ENCODE data around the gene SCG2. TPM values are rescaled to one million over a fixed set of nuclear protein-coding genes. Genes with fewer than 3 reads are reported as not detected.

Gene SCG2
- total and polyA plus RNA-seq, 2 experiments from 2014 or later, result 14.2 to 23.0 TPM

GRCh38 chr2:223611061-223611460, 8.9 kb upstream of the SCG2 start:
- H3K4me2 ChIP-seq, result no peak overlapping the region
- H3K9me2 ChIP-seq (replicated peaks; ENCODE audit: insufficient read depth), result no peaks in the 10 kb centered on the region
- H3K27ac ChIP-seq, result no peak overlapping the region
- no peak overlapping the region for H3K4me3 ChIP-seq
- H4K20me1 ChIP-seq (ENCODE audit: insufficient read depth, poor library complexity, severe bottlenecking), result no peaks in the 10 kb centered on the region
- no peaks in the 10 kb centered on the region for H3K79me2 ChIP-seq
- no peak overlapping the region for H2AFZ ChIP-seq
- no peaks in the 10 kb centered on the region for H3K4me1 ChIP-seq (ENCODE audit: insufficient read depth)
- H3K27me3 ChIP-seq, result no peaks in the 10 kb centered on the region
- DNase-seq (ENCODE audit: low spot score), result no peak
- no peaks in the 10 kb centered on the region for H3K9me3 ChIP-seq (ENCODE audit: low read depth)
- 95% methylated on average over 2 of the region's 2 CpGs for WGBS (ENCODE audit: low lambda C conversion rate, missing lambda C conversion rate)
- TF ChIP-seq EZH2phosphoT487 (IDR thresholded peaks at IDR 0.05; ENCODE audit: low read depth, severe bottlenecking, unreplicated experiment) (no peak), EZH2 (IDR thresholded peaks at IDR 0.05; ENCODE audit: borderline replicate concordance) (no peak), CTCF (IDR thresholded peaks at IDR 0.05; ENCODE audit: poor library complexity) (no peak)
- no peaks in the 10 kb centered on the region for H3K36me3 ChIP-seq (replicated peaks; ENCODE audit: insufficient read depth, low read depth)

- WGBS (ENCODE audit: low lambda C conversion rate, missing lambda C conversion rate), result 83% methylated on average over 5 of the region's 5 CpGs
- no peaks in the 10 kb centered on the region for H3K9me2 ChIP-seq (replicated peaks; ENCODE audit: insufficient read depth)
- H3K27ac ChIP-seq, result no peak overlapping the region
- H3K4me2 ChIP-seq, result no peak overlapping the region
- no peak for DNase-seq (ENCODE audit: low spot score)
- H3K9me3 ChIP-seq (ENCODE audit: low read depth), result no peaks in the 10 kb centered on the region
- H3K36me3 ChIP-seq (replicated peaks; ENCODE audit: insufficient read depth, low read depth), result no peaks in the 10 kb centered on the region
- TF ChIP-seq CTCF (IDR thresholded peaks at IDR 0.05; ENCODE audit: poor library complexity) (no peak), EZH2 (IDR thresholded peaks at IDR 0.05; ENCODE audit: borderline replicate concordance) (no peak), EZH2phosphoT487 (IDR thresholded peaks at IDR 0.05; ENCODE audit: low read depth, severe bottlenecking, unreplicated experiment) (no peak)
- no peaks in the 10 kb centered on the region for H4K20me1 ChIP-seq (ENCODE audit: insufficient read depth, poor library complexity, severe bottlenecking)
- no peaks in the 10 kb centered on the region for H3K27me3 ChIP-seq
- H3K4me1 ChIP-seq (ENCODE audit: insufficient read depth), result no peaks in the 10 kb centered on the region
- no peak overlapping the region for H2AFZ ChIP-seq
- no peak overlapping the region for H3K4me3 ChIP-seq
- no peaks in the 10 kb centered on the region for H3K79me2 ChIP-seq
Observed at GRCh38 chr2:223607476-223607875, 5.3 kb upstream of the SCG2 start.

- H3K27me3 ChIP-seq, result no peaks in the 10 kb centered on the region
- 42% methylated on average over 1 of the region's 1 CpG for WGBS (ENCODE audit: low lambda C conversion rate, missing lambda C conversion rate)
- no peaks in the 10 kb centered on the region for H3K79me2 ChIP-seq
- H3K4me1 ChIP-seq (ENCODE audit: insufficient read depth), result no peaks in the 10 kb centered on the region
- no peak for DNase-seq (ENCODE audit: low spot score)
- H3K9me2 ChIP-seq (replicated peaks; ENCODE audit: insufficient read depth), result no peaks in the 10 kb centered on the region
- H3K4me2 ChIP-seq, result no peak overlapping the region
- H3K27ac ChIP-seq, result no peak overlapping the region
- H4K20me1 ChIP-seq (ENCODE audit: insufficient read depth, poor library complexity, severe bottlenecking), result no peaks in the 10 kb centered on the region
- no peaks in the 10 kb centered on the region for H3K36me3 ChIP-seq (replicated peaks; ENCODE audit: insufficient read depth, low read depth)
- H3K4me3 ChIP-seq, result no peak overlapping the region
- no peaks in the 10 kb centered on the region for H3K9me3 ChIP-seq (ENCODE audit: low read depth)
- TF ChIP-seq EZH2 (IDR thresholded peaks at IDR 0.05; ENCODE audit: borderline replicate concordance), result no peak
- no peak for TF ChIP-seq EZH2phosphoT487 (IDR thresholded peaks at IDR 0.05; ENCODE audit: low read depth, severe bottlenecking, unreplicated experiment)
- TF ChIP-seq CTCF (IDR thresholded peaks at IDR 0.05; ENCODE audit: poor library complexity), result no peak
- H2AFZ ChIP-seq, result no peak overlapping the region
Observed at GRCh38 chr2:223606946-223607345, 4.8 kb upstream of the SCG2 start.

- no peaks in the 10 kb centered on the region for H3K4me1 ChIP-seq (ENCODE audit: insufficient read depth)
- no peak overlapping the region for H3K4me2 ChIP-seq
- no peaks in the 10 kb centered on the region for H3K9me2 ChIP-seq (replicated peaks; ENCODE audit: insufficient read depth)
- no peak overlapping the region for H2AFZ ChIP-seq
- H3K36me3 ChIP-seq (replicated peaks; ENCODE audit: insufficient read depth, low read depth), result no peaks in the 10 kb centered on the region
- no peak overlapping the region for H3K27ac ChIP-seq
- no peaks in the 10 kb centered on the region for H4K20me1 ChIP-seq (ENCODE audit: insufficient read depth, poor library complexity, severe bottlenecking)
- 84% methylated on average over 2 of the region's 2 CpGs for WGBS (ENCODE audit: low lambda C conversion rate, missing lambda C conversion rate)
- no peak for DNase-seq (ENCODE audit: low spot score)
- TF ChIP-seq EZH2phosphoT487 (IDR thresholded peaks at IDR 0.05; ENCODE audit: low read depth, severe bottlenecking, unreplicated experiment) (no peak), CTCF (IDR thresholded peaks at IDR 0.05; ENCODE audit: poor library complexity) (no peak)
- H3K9me3 ChIP-seq (ENCODE audit: low read depth), result no peaks in the 10 kb centered on the region
- H3K4me3 ChIP-seq, result no peak overlapping the region
- no peaks in the 10 kb centered on the region for H3K79me2 ChIP-seq
- H3K27me3 ChIP-seq, result no peaks in the 10 kb centered on the region
Observed at GRCh38 chr2:223604231-223604630, 2.1 kb upstream of the SCG2 start.

Data from hepatocyte (in vitro differentiated cells).